NCI-H510A (cell line): ENCODE results near the gene TGFB1I1.
"Not testable (repeated sequence)": the region's sequence is repeated elsewhere in the genome, so short reads cannot be mapped to it uniquely, and the experiment has no call there.

Experiments
- DNase-seq: peaks from one replicate; lab custom pipeline; 2025; lab: John Stamatoyannopoulos, UW

TGFB1I1 gene

GRCh38 chr16:31471875-31472708 is at the start of gene TGFB1I1:
TSS of gene TGFB1I1 (plus strand) at chr16:31472152. CDS start at chr16:31472189, 37 bp downstream.
- peak; percentile 16 for DNase-seq

- DNase-seq, result no peak
These were observed 48.7 kb upstream of the TGFB1I1 start for GRCh38 chr16:31423241-31423640.

- DNase-seq, result no peak
These were observed 48.2 kb upstream of the TGFB1I1 start for GRCh38 chr16:31423801-31424200.

- no peak for DNase-seq
These were observed 44.3 kb upstream of the TGFB1I1 start for GRCh38 chr16:31427441-31428278.

GRCh38 chr16:31428279-31428597 is 43.7 kb upstream of the TGFB1I1 start, which contains the start of gene COX6A2:
TSS of gene COX6A2 (minus strand) at chr16:31428360. CDS start at chr16:31428325, 35 bp downstream.
- DNase-seq, result no peak

- DNase-seq, result no peak
These were observed 43.2 kb upstream of the TGFB1I1 start for GRCh38 chr16:31428638-31429247.

GRCh38 chr16:31429314-31429713 is 42.6 kb upstream of the TGFB1I1 start:
- no peak for DNase-seq

GRCh38 chr16:31429796-31430195 is 42.2 kb upstream of the TGFB1I1 start:
- no peak for DNase-seq

- no peak for DNase-seq
These were observed 41.4 kb upstream of the TGFB1I1 start for GRCh38 chr16:31430380-31431052.

- DNase-seq, result no peak
These were observed 36.4 kb upstream of the TGFB1I1 start for GRCh38 chr16:31435341-31436220.

GRCh38 chr16:31436221-31437045 is 35.5 kb upstream of the TGFB1I1 start:
- no peak for DNase-seq

GRCh38 chr16:31438414-31438813 is 33.5 kb upstream of the TGFB1I1 start:
- no peak for DNase-seq

- DNase-seq, result not testable (repeated sequence)
These were observed 32.9 kb upstream of the TGFB1I1 start for GRCh38 chr16:31439023-31439422.

GRCh38 chr16:31439519-31439918 is 32.4 kb upstream of the TGFB1I1 start:
- DNase-seq, result no peak

- no peak for DNase-seq
These were observed 31.3 kb upstream of the TGFB1I1 start for GRCh38 chr16:31440516-31441184.

GRCh38 chr16:31441956-31442355 is 30.0 kb upstream of the TGFB1I1 start:
- no peak for DNase-seq

GRCh38 chr16:31445931-31446330 is 26.0 kb upstream of the TGFB1I1 start:
- DNase-seq, result not testable (repeated sequence)

- DNase-seq, result no peak
These were observed 20.8 kb upstream of the TGFB1I1 start for GRCh38 chr16:31451201-31451600.

GRCh38 chr16:31451681-31452351 is 20.1 kb upstream of the TGFB1I1 start:
- DNase-seq, result peak; percentile 67
